ENCODE measurements around the gene SMC2.

DNA sequence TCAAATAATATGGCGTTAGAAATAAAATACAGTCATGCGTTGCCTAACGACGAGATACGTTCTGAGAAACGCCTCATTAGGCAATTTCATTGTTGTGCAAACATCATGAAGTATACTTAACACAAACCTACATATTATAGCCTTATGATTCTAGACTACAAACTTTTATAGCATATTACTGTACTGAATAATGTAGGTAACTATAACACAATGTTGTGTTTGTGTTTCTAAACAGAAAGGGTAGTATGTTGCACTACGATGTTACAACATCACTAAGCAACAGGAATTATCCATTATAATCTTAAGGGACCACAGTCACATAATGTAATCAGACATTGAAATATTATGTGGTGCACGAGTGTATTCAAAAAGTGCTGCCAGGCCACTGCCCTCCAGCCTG lies 3.0 kb upstream of the SMC2 start:
- TF ChIP-seq, protein P1, sequence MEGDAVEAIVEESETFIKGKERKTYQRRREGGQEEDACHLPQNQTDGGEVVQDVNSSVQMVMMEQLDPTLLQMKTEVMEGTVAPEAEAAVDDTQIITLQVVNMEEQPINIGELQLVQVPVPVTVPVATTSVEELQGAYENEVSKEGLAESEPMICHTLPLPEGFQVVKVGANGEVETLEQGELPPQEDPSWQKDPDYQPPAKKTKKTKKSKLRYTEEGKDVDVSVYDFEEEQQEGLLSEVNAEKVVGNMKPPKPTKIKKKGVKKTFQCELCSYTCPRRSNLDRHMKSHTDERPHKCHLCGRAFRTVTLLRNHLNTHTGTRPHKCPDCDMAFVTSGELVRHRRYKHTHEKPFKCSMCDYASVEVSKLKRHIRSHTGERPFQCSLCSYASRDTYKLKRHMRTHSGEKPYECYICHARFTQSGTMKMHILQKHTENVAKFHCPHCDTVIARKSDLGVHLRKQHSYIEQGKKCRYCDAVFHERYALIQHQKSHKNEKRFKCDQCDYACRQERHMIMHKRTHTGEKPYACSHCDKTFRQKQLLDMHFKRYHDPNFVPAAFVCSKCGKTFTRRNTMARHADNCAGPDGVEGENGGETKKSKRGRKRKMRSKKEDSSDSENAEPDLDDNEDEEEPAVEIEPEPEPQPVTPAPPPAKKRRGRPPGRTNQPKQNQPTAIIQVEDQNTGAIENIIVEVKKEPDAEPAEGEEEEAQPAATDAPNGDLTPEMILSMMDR (conservative IDR thresholded peaks at IDR 0.05; ENCODE audit: low read length) = no peak
- TF ChIP-seq EZH2phosphoT487 (IDR thresholded peaks at IDR 0.05; ENCODE audit: borderline replicate concordance, low read depth, low read length) = no peak

Measured in OCI-LY7 (cell line).